Activated effector memory CD4-positive, alpha-beta T cell treated with Interleukin-2 at 50 U/mL for 16 hours (primary cell): ENCODE results near the gene PNRC1.
"Not testable (repeated sequence)": the region's sequence is repeated elsewhere in the genome, so short reads cannot be mapped to it uniquely, and the experiment has no call there.

Experiments used
- DNase-seq: peaks from one replicate; pipeline ENCODE4 v3.0.0-alpha.2; 2020

The PNRC1 gene

GRCh38 chr6:89116702-89117101 is 36.2 kb downstream of the PNRC1 start:
- DNase-seq, result no peak

GRCh38 chr6:89117211-89118108 is 36.9 kb downstream of the PNRC1 start, which contains the start of gene SRSF12:
Gene SRSF12, minus strand, starts transcription at chr6:89118071. Its CDS starts 184 bp downstream, at chr6:89117887.
- peak; percentile 17 for DNase-seq

- DNase-seq, result no peak
Measured at GRCh38 chr6:89118931-89119330, 38.4 kb downstream of the PNRC1 start.

- DNase-seq, result no peak
Measured at GRCh38 chr6:89120371-89120770, 39.8 kb downstream of the PNRC1 start.

- DNase-seq, result no peak
Measured at GRCh38 chr6:89121934-89122333, 41.4 kb downstream of the PNRC1 start.

- DNase-seq, result no peak
Measured at GRCh38 chr6:89122625-89123024, 42.1 kb downstream of the PNRC1 start.

- DNase-seq, result not testable (repeated sequence)
Measured at GRCh38 chr6:89128256-89128671, 47.7 kb downstream of the PNRC1 start.

GRCh38 chr6:89131599-89131998 is 51.0 kb downstream of the PNRC1 start:
- DNase-seq, result no peak

- DNase-seq, result no peak
Measured at GRCh38 chr6:89132057-89132456, 51.5 kb downstream of the PNRC1 start.

GRCh38 chr6:89133981-89134380 is 53.4 kb downstream of the PNRC1 start:
- no peak for DNase-seq

GRCh38 chr6:89134723-89135122 is 54.2 kb downstream of the PNRC1 start:
- no peak for DNase-seq
